Epidermal melanocyte (primary cell): ENCODE data around the gene OR4P4.

ENCODE experiments used
- DNase-seq: peaks from one replicate; pipeline ENCODE4 v3.0.0; 2011; ENCODE audit warnings: low spot score; ENCODE audit not compliant: insufficient read length

OR4P4 gene

GRCh38 chr11:55634813-55635212 lies at the start of gene OR4P4:
TSS of gene OR4P4 (plus strand) at chr11:55635113.
- DNase-seq: no peak

- no peak for DNase-seq
These were observed 27.4 kb upstream of the OR4P4 start, which contains the start of gene OR4C11 for GRCh38 chr11:55607545-55607944. TSS of gene OR4C11 (minus strand) at chr11:55607645. CDS start at chr11:55604373, 3,272 bp downstream.

GRCh38 chr11:55624531-55624930 lies 10.4 kb upstream of the OR4P4 start:
- no peak for DNase-seq

- no peak for DNase-seq
These were observed 13.1 kb downstream of the OR4P4 start, which contains the start of gene OR4S2 for GRCh38 chr11:55648027-55648426. TSS of gene OR4S2 (plus strand) at chr11:55648327. CDS start at chr11:55650904, 2,577 bp downstream.

- DNase-seq: no peak
These were observed 17.6 kb downstream of the OR4P4 start for GRCh38 chr11:55652560-55652959.

- no peak for DNase-seq
These were observed 20.2 kb downstream of the OR4P4 start for GRCh38 chr11:55655096-55655495.

- DNase-seq: no peak
These were observed 23.2 kb downstream of the OR4P4 start for GRCh38 chr11:55658031-55658573.

- DNase-seq: no peak
These were observed 23.7 kb downstream of the OR4P4 start for GRCh38 chr11:55658608-55659007.

- DNase-seq: no peak
These were observed 27.0 kb downstream of the OR4P4 start, which contains the start of gene OR4C6 for GRCh38 chr11:55661901-55662300. TSS of gene OR4C6 (plus strand) at chr11:55662201. CDS start at chr11:55665167, 2,966 bp downstream.

GRCh38 chr11:55669376-55669775 lies 34.5 kb downstream of the OR4P4 start:
- no peak for DNase-seq

GRCh38 chr11:55673860-55674259 lies 38.9 kb downstream of the OR4P4 start:
- no peak for DNase-seq
